Measurements from ENCODE around the gene ADGRD1. TPM values are rescaled to one million over a fixed set of nuclear protein-coding genes. Genes with fewer than 3 reads are reported as not detected.

Gene ADGRD1
- total and polyA plus RNA-seq, 2 of the 8 experiments (the other 6 are each of a cell fraction or from before 2014, with no cell fraction given): 0.36 to 0.48 TPM

DNA sequence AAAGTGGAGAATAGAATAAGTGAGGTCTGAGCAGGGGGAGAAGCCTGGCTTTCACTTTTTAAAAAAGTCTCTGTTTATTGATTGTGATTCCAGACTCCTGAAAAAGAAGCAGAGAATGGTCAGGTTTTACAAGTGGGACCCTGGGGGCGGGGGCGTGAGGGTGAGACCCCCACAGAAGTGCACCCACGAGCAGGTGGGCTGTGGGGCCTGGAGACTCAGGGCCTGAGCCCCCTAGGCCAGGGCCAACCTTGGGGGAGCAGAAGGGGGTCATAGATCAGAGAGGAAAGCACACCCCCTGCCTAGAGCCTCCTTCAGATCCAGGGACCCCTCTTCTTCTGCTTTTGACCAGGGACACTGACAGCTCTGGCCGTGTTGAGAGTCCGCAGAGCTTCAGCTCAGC is 180.3 kb downstream of the ADGRD1 start:
- no peaks in the 10 kb centered on the region for H3K79me2 ChIP-seq (ENCODE audit: control insufficient read depth in 1 of 2, insufficient read depth in 2 of 2, low read length in 2 of 2)
- no peak overlapping the region for H3K4me2 ChIP-seq (ENCODE audit: insufficient read depth in 1 of 2, low read depth in 2 of 2, low read length in 2 of 2)
- H3K27ac ChIP-seq (ENCODE audit: low read depth, low read length): no peak overlapping the region
- H4K5ac ChIP-seq (ENCODE audit: insufficient read length, low read depth, low read length): no peak overlapping the region
- H2AK5ac ChIP-seq (ENCODE audit: low read depth, low read length): no peak overlapping the region
- no peak overlapping the region for H3K18ac ChIP-seq (ENCODE audit: extremely low read depth, low read length)
- no peaks in the 10 kb centered on the region for H3K9me3 ChIP-seq (ENCODE audit: insufficient read depth in 2 of 2, low read depth in 1 of 2, low read length in 1 of 2)
- CTCF ChIA-PET (ENCODE audit: partially characterized antibody): interaction anchor here (1.3 to 9.6 kb wide), 10 partner anchors 10 to 321 kb away, joined by 3 to 196 read pairs (median 13); no protein-coding TSS in a partner anchor
- no peak overlapping the region for H3K4me3 ChIP-seq (ENCODE audit: extremely low read depth in 1 of 4, insufficient read depth in 2 of 4, low read depth in 3 of 4, low read length in 4 of 4)
- H3K23ac ChIP-seq (ENCODE audit: insufficient read length): no peak overlapping the region
- H3K79me1 ChIP-seq (ENCODE audit: low read depth, low read length): no peaks in the 10 kb centered on the region
- H4K20me1 ChIP-seq (replicated peaks in 1 of 2; ENCODE audit: control insufficient read depth in 1 of 2, insufficient read depth in 2 of 2, low read length in 2 of 2): no peaks in the 10 kb centered on the region
- no peak overlapping the region for H4K91ac ChIP-seq (replicated peaks; ENCODE audit: insufficient read length, low read length)
- no peak overlapping the region for H2BK120ac ChIP-seq (replicated peaks; ENCODE audit: low read depth, low read length)
- H3K4me1 ChIP-seq (replicated peaks in 1 of 4; ENCODE audit: control insufficient read depth in 3 of 4, insufficient read depth in 4 of 4, low read length in 3 of 4): peaks cover 0 to 5% (median 2%) of the 10 kb centered on the region in 4 experiments; a peak in 1 of 7 replicates
- FAIRE-seq (no peak), DNase-seq (ENCODE audit: low read depth in 1 of 2, low spot score in 2 of 2) (no peak)
- H3K56ac ChIP-seq (replicated peaks; ENCODE audit: insufficient read length, low read depth, low read length): no peak overlapping the region
- H3K23me2 ChIP-seq (ENCODE audit: low read depth, low read length): no peaks in the 10 kb centered on the region; the same call in 1 of the 2 replicates
- H4K8ac ChIP-seq (ENCODE audit: extremely low read depth, insufficient read depth, low read length): no peak overlapping the region
- no peak overlapping the region for H2BK12ac ChIP-seq (ENCODE audit: low read depth, low read length)
- H2BK20ac ChIP-seq (ENCODE audit: low read length): no peak overlapping the region
- WGBS, 2 experiments (ENCODE audit: extremely low coverage in 1 of 2, insufficient coverage in 1 of 2, insufficient read length in 1 of 2, insufficient replicate concordance in 2 of 2, low coverage in 1 of 2, low lambda C conversion rate in 2 of 2, missing lambda C conversion rate in 1 of 2): 73% methylated on average over 5 of the region's 5 CpGs; no CpG with 5 or more reads in 1 of the 2 experiments
- peaks cover 0 to 2% (median 0%) of the 10 kb centered on the region in 4 experiments; a peak in 1 of 7 replicates for H3K27me3 ChIP-seq (replicated peaks in 1 of 4; ENCODE audit: control insufficient read depth in 3 of 4, extremely low read depth in 1 of 4, insufficient read depth in 3 of 4, low read length in 3 of 4)
- H3K9ac ChIP-seq (replicated peaks in 1 of 4; ENCODE audit: extremely low read depth in 1 of 4, low read depth in 3 of 4, low read length in 3 of 4): no peak overlapping the region
- no peak overlapping the region for H3K4ac ChIP-seq (replicated peaks; ENCODE audit: insufficient read length, low read depth, low read length)
- POLR2A ChIA-PET (ENCODE audit: partially characterized antibody): no interaction called here
- H2BK5ac ChIP-seq (ENCODE audit: low read depth, low read length): no peak overlapping the region
- no peak overlapping the region for H3K14ac ChIP-seq (ENCODE audit: insufficient read length)
- H2BK15ac ChIP-seq (ENCODE audit: low read length): no peak overlapping the region
- no peaks in the 10 kb centered on the region for H3K36me3 ChIP-seq (ENCODE audit: control insufficient read depth in 2 of 4, insufficient read depth in 4 of 4, low read length in 3 of 4)
- no peak overlapping the region for H2AFZ ChIP-seq (ENCODE audit: low read length)
- TF ChIP-seq KDM4A (IDR thresholded peaks at IDR 0.05; ENCODE audit: low read depth, low read length, severe bottlenecking) (no peak), YY1 (IDR thresholded peaks at IDR 0.05; ENCODE audit: low read depth, low read length) (no peak), BACH1 (IDR thresholded peaks at IDR 0.05; ENCODE audit: low read length) (no peak), HDAC2 (IDR thresholded peaks at IDR 0.05; ENCODE audit: borderline replicate concordance in 1 of 2, low read depth in 2 of 2, low read length in 2 of 2) (no peak), NANOG (IDR thresholded peaks at IDR 0.05; ENCODE audit: insufficient read depth, low read depth, low read length, poor library complexity, severe bottlenecking) (no peak), FOSL1 (IDR thresholded peaks at IDR 0.05; ENCODE audit: insufficient read depth, low read depth, low read length) (no peak), CHD1 (IDR thresholded peaks at IDR 0.05; ENCODE audit: low read depth, low read length) (no peak), RNF2 (IDR thresholded peaks at IDR 0.05; ENCODE audit: borderline replicate concordance, low read depth, low read length, missing control alignments, poor library complexity, severe bottlenecking) (no peak), SIX5 (IDR thresholded peaks at IDR 0.05; ENCODE audit: low read depth, low read length) (no peak), SUZ12 (IDR thresholded peaks at IDR 0.05; ENCODE audit: low read length) (no peak), TBP (IDR thresholded peaks at IDR 0.05; ENCODE audit: low read depth, low read length) (no peak)
- TF ChIP-seq, protein P1, sequence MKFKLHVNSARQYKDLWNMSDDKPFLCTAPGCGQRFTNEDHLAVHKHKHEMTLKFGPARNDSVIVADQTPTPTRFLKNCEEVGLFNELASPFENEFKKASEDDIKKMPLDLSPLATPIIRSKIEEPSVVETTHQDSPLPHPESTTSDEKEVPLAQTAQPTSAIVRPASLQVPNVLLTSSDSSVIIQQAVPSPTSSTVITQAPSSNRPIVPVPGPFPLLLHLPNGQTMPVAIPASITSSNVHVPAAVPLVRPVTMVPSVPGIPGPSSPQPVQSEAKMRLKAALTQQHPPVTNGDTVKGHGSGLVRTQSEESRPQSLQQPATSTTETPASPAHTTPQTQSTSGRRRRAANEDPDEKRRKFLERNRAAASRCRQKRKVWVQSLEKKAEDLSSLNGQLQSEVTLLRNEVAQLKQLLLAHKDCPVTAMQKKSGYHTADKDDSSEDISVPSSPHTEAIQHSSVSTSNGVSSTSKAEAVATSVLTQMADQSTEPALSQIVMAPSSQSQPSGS (IDR thresholded peaks at IDR 0.05; ENCODE audit: low read length): no peak

Measured in H1 (cell line).